OCI-LY7 (cell line): ENCODE results near the gene WDR54. TPM values are rescaled to one million over a fixed set of nuclear protein-coding genes. Genes with fewer than 3 reads are reported as not detected.

Experiments
- BruUV-seq: library from RNA; stranded (reverse); fragments of 400-500 nt; replicated peaks from 2 replicates; lab custom pipeline; 2021; lab: Mats Ljungman, UMichigan
- CTCF ChIA-PET: fragments of 300-600 bp; sonication (Branson Sonifier 250); formaldehyde crosslinking; loops from one replicate; lab custom pipeline; 2022; ENCODE audit warnings: antibody characterized with exemption; ENCODE audit not compliant: unreplicated experiment; lab: Charles Lee
- POLR2A ChIA-PET: fragments of 300-600 bp; sonication (Branson Sonifier 250); formaldehyde crosslinking; loops from one replicate; lab custom pipeline; 2022; ENCODE audit warnings: antibody characterized with exemption; lab: Charles Lee
- DNase-seq: peaks from one replicate; pipeline ENCODE4 v3.0.0-alpha.2; 2015; ENCODE audit warnings: low spot score
- H2AFZ ChIP-seq: fragments of 200-600 bp; sonication (generic), shearing (Covaris generic); 2 replicates; pipeline ENCODE4 v1.6.1; 2014; ENCODE audit warnings: mild to moderate bottlenecking, antibody characterized with exemption, low read length, moderate library complexity
- H3K27ac ChIP-seq: fragments of 200-600 bp; sonication (generic); 2 replicates; pipeline ENCODE4 v1.5.1; 2014; ENCODE audit warnings: mixed run types, low read depth, mild to moderate bottlenecking, moderate library complexity, low read length, inconsistent platforms; ENCODE audit not compliant: poor library complexity, severe bottlenecking
- H3K36me3 ChIP-seq: fragments of 200-600 bp; sonication (generic); 2 replicates; pipeline ENCODE4 v1.6.1; 2014; ENCODE audit warnings: mild to moderate bottlenecking, antibody characterized with exemption, low read length, moderate library complexity, mixed read lengths; ENCODE audit not compliant: insufficient read depth
- H3K4me1 ChIP-seq: fragments of 200-600 bp; sonication (generic); 2 replicates; pipeline ENCODE4 v1.5.1; 2014; ENCODE audit warnings: mild to moderate bottlenecking, low read length; ENCODE audit not compliant: insufficient read depth, poor library complexity, severe bottlenecking
- H3K4me2 ChIP-seq: fragments of 200-600 bp; sonication (generic); 2 replicates; pipeline ENCODE4 v1.6.1; 2014; ENCODE audit warnings: mild to moderate bottlenecking, low read length
- H3K4me3 ChIP-seq: fragments of 200-600 bp; sonication (generic); 2 replicates; pipeline ENCODE4 v1.5.1; 2014; ENCODE audit warnings: mild to moderate bottlenecking, low read depth, low read length; ENCODE audit not compliant: poor library complexity, severe bottlenecking
- H3K79me2 ChIP-seq: fragments of 200-600 bp; sonication (generic); 2 replicates; pipeline ENCODE4 v1.6.1; 2016; ENCODE audit warnings: low read depth, mild to moderate bottlenecking, low read length, moderate library complexity, mixed read lengths; ENCODE audit not compliant: insufficient read depth
- H3K9me2 ChIP-seq: fragments of 200-600 bp; sonication (generic); 2 replicates; pipeline ENCODE4 v1.6.1; 2016; ENCODE audit warnings: mild to moderate bottlenecking, low read length, mixed read lengths; ENCODE audit not compliant: insufficient read depth
- H3K9me3 ChIP-seq: fragments of 200-600 bp; sonication (generic); 2 replicates; pipeline ENCODE4 v1.6.1; 2014; ENCODE audit warnings: mild to moderate bottlenecking, mixed run types, low read length, mixed read lengths
- H4K20me1 ChIP-seq: fragments of 200-600 bp; sonication (generic); 2 replicates; pipeline ENCODE4 v1.6.1; 2014; ENCODE audit warnings: mild to moderate bottlenecking, antibody characterized with exemption, low read length, moderate library complexity, mixed read lengths; ENCODE audit not compliant: insufficient read depth
- EZH2phosphoT487 ChIP-seq: fragments of 200-600 bp; sonication (generic); IDR thresholded peaks from 2 replicates; pipeline ENCODE4 v1.6.1; 2018; ENCODE audit warnings: low read depth, borderline replicate concordance, mild to moderate bottlenecking, mixed run types, antibody characterized with exemption, low read length, moderate library complexity, mixed read lengths
- intact Hi-C: fragments of 100-400 bp; cut with micrococcal nuclease; formaldehyde crosslinking; loops from one replicate; pipeline ENCODE4 v1.10.0; 2022; ENCODE audit not compliant: unreplicated experiment
- total RNA-seq, 2 experiments: library from RNA; depleted of rRNA in 1 of 2; stranded (reverse); fragments of >200 nt in 1 of 2; shearing (Covaris generic) in 1 of 2; gene quantifications; 2 replicates each; pipeline ENCODE4 v1.2.3, GENCODE V29; 2014 to 2022
- TF ChIP-seq, protein P1 (sequence below): fragments of 200-600 bp; sonication (generic); conservative IDR thresholded peaks from 2 replicates; pipeline ENCODE4 v1.5.1; 2014; ENCODE audit warnings: mild to moderate bottlenecking, antibody characterized with exemption, low read length, moderate library complexity, mixed read lengths

WDR54 gene
- total RNA-seq, 2 experiments from 2014 or later = 64.7 to 89.5 TPM

- Histone ChIP-seq H3K27ac (no peak overlapping the region), H3K9me2 (no peaks in the 10 kb centered on the region), H3K4me2 (no peak overlapping the region), H3K79me2 (peaks cover 7% of the 10 kb centered on the region; the same call in 1 of the 2 replicates), H2AFZ (no peak overlapping the region), H4K20me1 (no peaks in the 10 kb centered on the region), H3K36me3 (peaks cover 34% of the 10 kb centered on the region), H3K4me1 (peaks cover 16% of the 10 kb centered on the region), H3K9me3 (no peaks in the 10 kb centered on the region), H3K4me3 (no peak overlapping the region)
- no peak for DNase-seq
- intact Hi-C loops = no loop called here
- BruUV-seq = no TSS peak
- TF ChIP-seq EZH2phosphoT487 = no peak
- TF ChIP-seq, protein P1, sequence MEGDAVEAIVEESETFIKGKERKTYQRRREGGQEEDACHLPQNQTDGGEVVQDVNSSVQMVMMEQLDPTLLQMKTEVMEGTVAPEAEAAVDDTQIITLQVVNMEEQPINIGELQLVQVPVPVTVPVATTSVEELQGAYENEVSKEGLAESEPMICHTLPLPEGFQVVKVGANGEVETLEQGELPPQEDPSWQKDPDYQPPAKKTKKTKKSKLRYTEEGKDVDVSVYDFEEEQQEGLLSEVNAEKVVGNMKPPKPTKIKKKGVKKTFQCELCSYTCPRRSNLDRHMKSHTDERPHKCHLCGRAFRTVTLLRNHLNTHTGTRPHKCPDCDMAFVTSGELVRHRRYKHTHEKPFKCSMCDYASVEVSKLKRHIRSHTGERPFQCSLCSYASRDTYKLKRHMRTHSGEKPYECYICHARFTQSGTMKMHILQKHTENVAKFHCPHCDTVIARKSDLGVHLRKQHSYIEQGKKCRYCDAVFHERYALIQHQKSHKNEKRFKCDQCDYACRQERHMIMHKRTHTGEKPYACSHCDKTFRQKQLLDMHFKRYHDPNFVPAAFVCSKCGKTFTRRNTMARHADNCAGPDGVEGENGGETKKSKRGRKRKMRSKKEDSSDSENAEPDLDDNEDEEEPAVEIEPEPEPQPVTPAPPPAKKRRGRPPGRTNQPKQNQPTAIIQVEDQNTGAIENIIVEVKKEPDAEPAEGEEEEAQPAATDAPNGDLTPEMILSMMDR = no peak
- POLR2A ChIA-PET = interaction anchor here (0.6 to 1.2 kb wide), 5 partner anchors 17 to 327 kb away, joined by 3 to 5 read pairs (median 4); partner anchors contain the start of genes HTRA2, INO80B and WBP1
- CTCF ChIA-PET = interaction anchor here (0.6 kb wide), 2 partner anchors 22 to 77 kb away, joined by 5 read pairs; no protein-coding TSS in a partner anchor
These were observed 53.0 kb downstream of the WDR54 start for GRCh38 chr2:74474481-74474880.

DNA sequence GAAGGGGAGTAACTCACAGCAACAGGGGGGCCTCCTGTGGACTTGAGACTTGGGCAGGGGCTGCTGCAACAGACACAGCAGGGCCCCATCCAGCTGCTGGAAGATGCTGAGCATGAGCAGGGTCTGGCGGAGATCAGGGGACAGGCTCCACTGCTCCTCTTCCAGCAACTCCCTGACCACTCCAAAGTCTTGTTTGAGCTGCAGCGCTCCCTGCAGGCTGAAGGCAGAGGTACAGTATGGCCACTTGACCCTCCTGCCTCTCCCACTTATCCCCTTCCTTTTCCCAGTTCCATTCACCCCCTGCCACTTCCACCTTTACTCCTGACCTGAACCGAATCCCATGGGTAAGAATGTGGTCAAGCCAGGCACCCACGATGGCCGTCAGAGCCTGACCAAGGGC lies 53.4 kb downstream of the WDR54 start:
- TF ChIP-seq, protein P1 = peak; percentile 54
- no peak for TF ChIP-seq EZH2phosphoT487
- POLR2A ChIA-PET = interaction anchor here (0.6 to 1.2 kb wide), 2 partner anchors 17 to 20 kb away, joined by 3 to 5 read pairs; partner anchors contain the start of genes INO80B and WBP1

More for the DNA sequence above, 53.4 kb downstream of the WDR54 start:
- CTCF ChIA-PET = no interaction called here
- Histone ChIP-seq H2AFZ (no peak overlapping the region), H3K9me3 (no peaks in the 10 kb centered on the region), H3K4me3 (no peak overlapping the region), H3K79me2 (peaks cover 7% of the 10 kb centered on the region; the same call in 1 of the 2 replicates), H3K4me1 (peaks cover 16% of the 10 kb centered on the region), H3K4me2 (no peak overlapping the region), H4K20me1 (no peaks in the 10 kb centered on the region), H3K36me3 (peaks cover 38% of the 10 kb centered on the region), H3K9me2 (no peaks in the 10 kb centered on the region), H3K27ac (no peak overlapping the region)
- BruUV-seq = no TSS peak
- intact Hi-C loops = no loop called here
- DNase-seq = no peak

Other genes with a start within 250 kb of the WDR54 start
- gene MOB1A, start 242.9 kb upstream of the WDR54 start, total RNA-seq (2014; rRNA removed; shearing (Covaris generic)) = 79.1 and 110 TPM in 2 replicates
- gene MOB1A, start 242.9 kb upstream of the WDR54 start, total RNA-seq (2022) = 144 and 149 TPM in 2 replicates
- 220 and 250 TPM in 2 replicates for gene MTHFD2, start 223.1 kb upstream of the WDR54 start, total RNA-seq (2014; rRNA removed; shearing (Covaris generic))
- gene MTHFD2, start 223.1 kb upstream of the WDR54 start, total RNA-seq (2022) = 365 and 375 TPM in 2 replicates
- 1.1 and 1.2 TPM in 2 replicates for gene SLC4A5, start 78.3 kb upstream of the WDR54 start, total RNA-seq (2014; rRNA removed; shearing (Covaris generic))
- gene SLC4A5, start 78.3 kb upstream of the WDR54 start, total RNA-seq (2022) = 3.4 and 7.0 TPM in 2 replicates
- gene DCTN1, start 41.4 kb upstream of the WDR54 start, total RNA-seq (2014; rRNA removed; shearing (Covaris generic)) = 45.5 and 50.3 TPM in 2 replicates
- gene DCTN1, start 41.4 kb upstream of the WDR54 start, total RNA-seq (2022) = 100 and 105 TPM in 2 replicates
- 3.2 and 5.5 TPM in 2 replicates for gene C2orf81, start 111 bp upstream of the WDR54 start, total RNA-seq (2014; rRNA removed; shearing (Covaris generic))
- gene C2orf81, start 111 bp upstream of the WDR54 start, total RNA-seq (2022) = 20.7 and 22.5 TPM in 2 replicates
- gene RTKN, start 20.2 kb downstream of the WDR54 start, total RNA-seq (2014; rRNA removed; shearing (Covaris generic)) = 1.3 and 2.3 TPM in 2 replicates
- gene RTKN, start 20.2 kb downstream of the WDR54 start, total RNA-seq (2022) = 5.4 and 7.7 TPM in 2 replicates
- gene INO80B, start 33.4 kb downstream of the WDR54 start, total RNA-seq (2014; rRNA removed; shearing (Covaris generic)) = 29.2 and 38.7 TPM in 2 replicates
- gene INO80B, start 33.4 kb downstream of the WDR54 start, total RNA-seq (2022) = 43.1 and 44.5 TPM in 2 replicates
- 70.7 and 70.8 TPM in 2 replicates for gene WBP1, start 36.7 kb downstream of the WDR54 start, total RNA-seq (2014; rRNA removed; shearing (Covaris generic))
- 68.8 and 83.8 TPM in 2 replicates for gene WBP1, start 36.7 kb downstream of the WDR54 start, total RNA-seq (2022)
- 46.9 and 51.3 TPM in 2 replicates for gene MOGS, start 43.7 kb downstream of the WDR54 start, total RNA-seq (2014; rRNA removed; shearing (Covaris generic))
- 50.1 and 52.7 TPM in 2 replicates for gene MOGS, start 43.7 kb downstream of the WDR54 start, total RNA-seq (2022)
- 46.1 and 85.7 TPM in 2 replicates for gene MRPL53, start 51.0 kb downstream of the WDR54 start, total RNA-seq (2014; rRNA removed; shearing (Covaris generic))
- 90.0 and 102 TPM in 2 replicates for gene MRPL53, start 51.0 kb downstream of the WDR54 start, total RNA-seq (2022)
- 52.3 and 53.0 TPM in 2 replicates for gene CCDC142, start 61.3 kb downstream of the WDR54 start, total RNA-seq (2014; rRNA removed; shearing (Covaris generic))
- 42.5 and 52.0 TPM in 2 replicates for gene CCDC142, start 61.3 kb downstream of the WDR54 start, total RNA-seq (2022)
- gene TTC31, start 61.4 kb downstream of the WDR54 start, total RNA-seq (2014; rRNA removed; shearing (Covaris generic)) = 34.6 and 49.5 TPM in 2 replicates
- 31.5 and 37.4 TPM in 2 replicates for gene TTC31, start 61.4 kb downstream of the WDR54 start, total RNA-seq (2022)
- not detected in 2 replicates for gene LBX2, start 77.9 kb downstream of the WDR54 start, total RNA-seq (2014; rRNA removed; shearing (Covaris generic))
- gene LBX2, start 77.9 kb downstream of the WDR54 start, total RNA-seq (2022) = not detected in 2 replicates
- 9.9 and 16.7 TPM in 2 replicates for gene PCGF1, start 86.0 kb downstream of the WDR54 start, total RNA-seq (2014; rRNA removed; shearing (Covaris generic))
- gene PCGF1, start 86.0 kb downstream of the WDR54 start, total RNA-seq (2022) = 15.9 and 21.5 TPM in 2 replicates
- gene TLX2, start 92.7 kb downstream of the WDR54 start, total RNA-seq (2014; rRNA removed; shearing (Covaris generic)) = not detected in 2 replicates
- gene TLX2, start 92.7 kb downstream of the WDR54 start, total RNA-seq (2022) = not detected in 2 replicates
- gene DQX1, start 104.5 kb downstream of the WDR54 start, total RNA-seq (2014; rRNA removed; shearing (Covaris generic)) = 0.32 and 0.54 TPM in 2 replicates
- 0.76 and 1.8 TPM in 2 replicates for gene DQX1, start 104.5 kb downstream of the WDR54 start, total RNA-seq (2022)
- gene AUP1, start 108.0 kb downstream of the WDR54 start, total RNA-seq (2014; rRNA removed; shearing (Covaris generic)) = 163 and 188 TPM in 2 replicates
- 121 and 122 TPM in 2 replicates for gene AUP1, start 108.0 kb downstream of the WDR54 start, total RNA-seq (2022)
- gene HTRA2, start 108.2 kb downstream of the WDR54 start, total RNA-seq (2014; rRNA removed; shearing (Covaris generic)) = 54.8 and 60.4 TPM in 2 replicates
- gene HTRA2, start 108.2 kb downstream of the WDR54 start, total RNA-seq (2022) = 50.7 and 59.4 TPM in 2 replicates
- gene LOXL3, start 132.2 kb downstream of the WDR54 start, total RNA-seq (2014; rRNA removed; shearing (Covaris generic)) = 0.72 and 0.98 TPM in 2 replicates
- 0.21 and 0.79 TPM in 2 replicates for gene LOXL3, start 132.2 kb downstream of the WDR54 start, total RNA-seq (2022)
- 13.4 and 19.3 TPM in 2 replicates for gene DOK1, start 133.0 kb downstream of the WDR54 start, total RNA-seq (2014; rRNA removed; shearing (Covaris generic))
- gene DOK1, start 133.0 kb downstream of the WDR54 start, total RNA-seq (2022) = 9.5 and 9.7 TPM in 2 replicates
- gene M1AP, start 226.6 kb downstream of the WDR54 start, total RNA-seq (2014; rRNA removed; shearing (Covaris generic)) = not detected in 2 replicates
- not detected in 2 replicates for gene M1AP, start 226.6 kb downstream of the WDR54 start, total RNA-seq (2022)
- gene SEMA4F, start 232.5 kb downstream of the WDR54 start, total RNA-seq (2014; rRNA removed; shearing (Covaris generic)) = 2.3 and 3.4 TPM in 2 replicates
- 3.3 and 4.3 TPM in 2 replicates for gene SEMA4F, start 232.5 kb downstream of the WDR54 start, total RNA-seq (2022)